ENCODE results near the gene CTSC. TPM values are rescaled to one million over a fixed set of nuclear protein-coding genes. Genes with fewer than 3 reads are reported as not detected.

CTSC gene
- total RNA-seq, 1 experiment from 2014 or later, result 359 TPM

DNA sequence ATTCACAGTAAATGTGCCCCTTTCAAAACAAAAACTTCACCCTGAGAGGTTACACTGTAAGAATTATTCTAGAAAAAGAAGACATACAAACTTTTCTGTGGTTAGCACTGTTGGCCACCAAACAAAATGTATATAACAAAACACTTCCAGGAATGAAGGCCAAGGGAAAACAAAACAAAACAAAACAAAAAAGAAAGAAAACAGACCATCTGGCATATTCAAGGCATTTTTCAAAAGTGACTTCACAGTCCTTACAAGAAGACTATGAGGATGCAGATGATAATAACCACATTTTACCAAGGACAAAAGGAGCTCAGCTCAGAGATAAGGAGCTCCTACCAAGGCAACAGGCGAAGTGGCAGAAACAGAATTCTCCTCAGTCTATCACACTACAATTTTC, 24.9 kb downstream of the CTSC start:
- Histone ChIP-seq H3K23ac (ENCODE audit: insufficient read length, low read depth, low read length) (no peak overlapping the region), H3T11ph (ENCODE audit: low read length) (no peak overlapping the region), H3K27me3 (ENCODE audit: insufficient read depth, low read length) (no peaks in the 10 kb centered on the region), H3K79me1 (ENCODE audit: insufficient read depth, low read depth, low read length, poor library complexity, severe bottlenecking) (peaks cover 2% of the 10 kb centered on the region), H4K20me1 (ENCODE audit: control insufficient read depth, insufficient read depth, insufficient read length) (no peaks in the 10 kb centered on the region), H2AFZ (ENCODE audit: low read length) (no peak overlapping the region), H2BK5ac (ENCODE audit: insufficient read length, low read length) (no peak overlapping the region), H2BK120ac (ENCODE audit: low read depth, low read length, poor library complexity, severe bottlenecking) (no peak overlapping the region), H3K79me2 (ENCODE audit: insufficient read depth, low read length) (peaks cover 11% of the 10 kb centered on the region; the same call in 1 of the 2 replicates), H2BK20ac (ENCODE audit: low read depth, low read length, poor library complexity, severe bottlenecking) (no peak overlapping the region), H3K4ac (ENCODE audit: low read depth, low read length) (no peak overlapping the region), H3K27ac (ENCODE audit: insufficient read length, low read depth, low read length) (no peak overlapping the region), H3K56ac (ENCODE audit: insufficient read length, low read depth, low read length) (no peak overlapping the region), H2AK5ac (ENCODE audit: insufficient read length, low read length) (no peak overlapping the region), H3K4me1 (ENCODE audit: insufficient read depth, low read length) (peaks cover 8% of the 10 kb centered on the region; the same call in 1 of the 2 replicates), H3K9ac (ENCODE audit: extremely low read depth, insufficient read length, low read length) (no peak overlapping the region), H3K23me2 (ENCODE audit: insufficient read length, low read depth, low read length, poor library complexity, severe bottlenecking) (no peaks in the 10 kb centered on the region), H3K18ac (ENCODE audit: insufficient read length, low read depth, low read length) (no peak overlapping the region), H4K8ac (replicated peaks; ENCODE audit: insufficient read length, low read depth, low read length) (no peak overlapping the region), H3K9me3 (ENCODE audit: control insufficient read depth, low read depth, low read length) (no peaks in the 10 kb centered on the region), H2BK15ac (ENCODE audit: low read depth, low read length) (no peak overlapping the region), H3K4me2 (ENCODE audit: insufficient read depth, insufficient read length, low read length) (no peak overlapping the region), H3K14ac (ENCODE audit: insufficient read depth, low read length) (no peak overlapping the region), H2BK12ac (ENCODE audit: insufficient read length, low read depth, low read length) (no peak overlapping the region), H4K91ac (ENCODE audit: insufficient read length, low read depth, low read length) (no peak overlapping the region), H4K5ac (ENCODE audit: insufficient read length, low read depth, low read length) (no peak overlapping the region)
- Mint-ChIP-seq H3K27me3 (ENCODE audit: low read depth) (no peaks in the 10 kb centered on the region), H3K36me3 (ENCODE audit: insufficient read depth in 1 of 3, low read depth in 3 of 3) (peaks cover 12 to 59% (median 55%) of the 10 kb centered on the region in 3 experiments; a peak in 6 of 7 replicates), H3K9me3 (no peaks in the 10 kb centered on the region), H3K4me3 (0 out of 5 replicates have a peak overlapping the region, but pooled peaks of 1 of the 2 experiments have one; percentile 22), H3K4me1 (peaks cover 68 to 83% of the 10 kb centered on the region in 2 experiments), H3K27ac (peak overlapping the region; percentile 90 to 95 (median 92))
- no CpG with 5 or more reads among the region's 1 CpG for WGBS (ENCODE audit: extremely low coverage, insufficient read length, low lambda C conversion rate)
- TF ChIP-seq, protein P1, sequence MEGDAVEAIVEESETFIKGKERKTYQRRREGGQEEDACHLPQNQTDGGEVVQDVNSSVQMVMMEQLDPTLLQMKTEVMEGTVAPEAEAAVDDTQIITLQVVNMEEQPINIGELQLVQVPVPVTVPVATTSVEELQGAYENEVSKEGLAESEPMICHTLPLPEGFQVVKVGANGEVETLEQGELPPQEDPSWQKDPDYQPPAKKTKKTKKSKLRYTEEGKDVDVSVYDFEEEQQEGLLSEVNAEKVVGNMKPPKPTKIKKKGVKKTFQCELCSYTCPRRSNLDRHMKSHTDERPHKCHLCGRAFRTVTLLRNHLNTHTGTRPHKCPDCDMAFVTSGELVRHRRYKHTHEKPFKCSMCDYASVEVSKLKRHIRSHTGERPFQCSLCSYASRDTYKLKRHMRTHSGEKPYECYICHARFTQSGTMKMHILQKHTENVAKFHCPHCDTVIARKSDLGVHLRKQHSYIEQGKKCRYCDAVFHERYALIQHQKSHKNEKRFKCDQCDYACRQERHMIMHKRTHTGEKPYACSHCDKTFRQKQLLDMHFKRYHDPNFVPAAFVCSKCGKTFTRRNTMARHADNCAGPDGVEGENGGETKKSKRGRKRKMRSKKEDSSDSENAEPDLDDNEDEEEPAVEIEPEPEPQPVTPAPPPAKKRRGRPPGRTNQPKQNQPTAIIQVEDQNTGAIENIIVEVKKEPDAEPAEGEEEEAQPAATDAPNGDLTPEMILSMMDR (conservative IDR thresholded peaks at IDR 0.05), result no peak
- no peak for DNase-seq
